Renal pelvis (tissue), 4 donors: ENCODE results near the gene MICALL1. TPM values are rescaled to one million over a fixed set of nuclear protein-coding genes. Genes with fewer than 3 reads are reported as not detected.

Experiments
- DNase-seq: peaks from one replicate; pipeline ENCODE4 v3.0.0-alpha.2; 2013
- polyA plus RNA-seq, 3 donors: library from polyadenylated mRNA; unstranded; fragments of 120-200 nt; gene quantifications; one replicate each; pipeline ENCODE4 v1.2.1, GENCODE V29; 2013; ENCODE audit not compliant: insufficient read length in 3 of 3

The MICALL1 gene
- polyA plus RNA-seq, 3 donors = 28.7 to 36.9 (median 30.8) TPM

- no peak for DNase-seq
Observed at GRCh38 chr22:37898441-37899181, 7.5 kb upstream of the MICALL1 start.

GRCh38 chr22:37904572-37905533 lies 1.2 kb upstream of the MICALL1 start:
- DNase-seq = no peak

GRCh38 chr22:37906364-37907008 lies 389 bp downstream of the MICALL1 start:
- DNase-seq = no peak

GRCh38 chr22:37907036-37907954 lies 1.2 kb downstream of the MICALL1 start:
- no peak for DNase-seq

DNA sequence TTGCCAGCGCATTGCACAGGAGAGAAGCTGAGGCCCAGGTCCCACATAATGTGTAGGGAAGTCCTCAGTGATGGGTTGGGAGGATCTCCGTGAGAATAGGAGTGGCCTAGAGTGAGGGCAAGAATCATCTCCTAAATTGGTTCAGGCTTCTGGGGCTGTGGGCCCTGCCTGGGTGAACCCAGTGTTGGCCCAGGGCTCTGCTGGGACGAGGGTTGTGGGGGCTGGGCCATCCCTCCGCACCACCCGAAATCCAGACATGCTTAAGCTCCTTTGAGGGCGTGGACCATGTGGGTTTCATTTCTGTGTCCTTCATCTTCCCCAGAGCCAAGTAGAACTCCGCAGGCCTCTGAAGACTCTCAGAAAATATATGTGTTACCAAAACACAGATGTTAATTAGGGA lies 3.7 kb downstream of the MICALL1 start:
- no peak for DNase-seq

DNA sequence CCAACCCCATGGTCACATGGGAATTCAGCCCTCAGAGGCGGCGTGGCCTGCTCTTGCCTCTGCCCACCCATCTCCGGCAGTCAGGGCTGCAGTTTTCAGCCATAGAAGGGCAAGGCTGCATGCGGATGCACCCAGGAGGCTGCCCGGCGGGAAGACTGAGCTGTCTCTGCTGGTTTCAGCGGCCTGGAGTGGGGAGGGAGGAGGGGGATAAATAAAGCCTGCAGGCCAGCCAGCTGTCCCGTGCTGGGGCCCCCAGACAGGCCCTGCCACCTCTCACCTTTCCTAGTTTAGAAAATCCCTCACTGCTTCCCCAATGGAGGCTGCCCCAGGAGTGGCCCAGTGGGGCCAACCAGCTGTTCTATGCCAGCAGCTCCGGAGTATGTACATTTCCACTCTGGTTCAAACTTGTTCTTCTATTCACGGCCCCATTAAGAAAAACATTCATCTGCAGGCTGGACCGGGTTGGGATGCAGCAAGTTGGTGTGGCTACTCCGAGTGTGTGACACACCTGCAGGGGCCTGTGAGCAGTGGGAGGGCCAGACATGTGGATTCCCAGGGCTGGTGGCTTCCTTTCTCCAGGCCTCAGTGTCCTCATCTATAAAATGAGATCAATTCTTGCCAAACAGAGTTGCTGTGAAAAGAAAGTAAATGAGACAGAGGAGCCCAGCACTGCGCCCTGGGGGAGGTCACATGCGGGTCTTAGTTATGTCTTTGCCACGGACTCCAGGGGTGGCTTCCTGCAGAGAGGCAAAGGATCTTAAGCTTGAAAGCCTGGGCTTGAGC lies 5.0 kb downstream of the MICALL1 start:
- no peak for DNase-seq

DNA sequence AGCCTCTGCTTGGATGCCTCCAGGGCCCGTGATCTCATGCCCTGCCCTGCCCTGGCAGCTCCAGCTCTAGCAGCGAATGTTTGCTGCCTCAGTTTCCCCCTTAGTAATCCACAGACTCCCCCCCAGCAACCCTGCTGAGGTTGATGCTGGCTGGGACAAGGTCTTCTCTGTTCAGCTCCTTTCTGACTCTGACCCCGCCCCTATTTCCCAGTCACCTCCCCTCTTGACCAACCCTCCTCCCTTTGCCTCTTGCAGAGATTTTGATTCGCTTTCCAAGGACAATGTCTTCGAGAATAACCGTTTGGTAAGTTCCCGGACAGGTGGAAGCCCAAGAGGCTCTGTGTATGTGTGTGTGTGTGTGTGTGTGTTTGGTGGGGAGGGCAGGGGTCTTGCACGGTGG lies 5.6 kb downstream of the MICALL1 start:
- DNase-seq = no peak

DNA sequence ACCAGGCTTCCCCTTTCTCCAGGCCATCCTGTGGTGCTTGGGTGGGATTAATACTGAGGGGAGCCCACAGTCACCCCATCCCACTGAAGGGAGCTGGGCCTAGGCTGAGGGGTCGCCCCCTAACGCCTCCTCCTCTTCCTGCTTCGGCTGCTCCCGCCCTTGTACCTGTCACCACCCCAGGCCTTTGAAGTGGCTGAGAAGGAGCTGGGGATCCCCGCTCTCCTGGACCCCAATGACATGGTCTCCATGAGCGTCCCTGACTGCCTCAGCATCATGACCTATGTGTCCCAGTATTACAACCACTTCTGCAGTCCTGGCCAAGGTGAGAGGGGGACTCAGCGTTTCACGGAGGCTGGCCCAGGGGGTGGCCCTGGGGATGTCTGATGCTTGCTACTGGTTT lies 6.1 kb downstream of the MICALL1 start:
- DNase-seq = no peak

DNA sequence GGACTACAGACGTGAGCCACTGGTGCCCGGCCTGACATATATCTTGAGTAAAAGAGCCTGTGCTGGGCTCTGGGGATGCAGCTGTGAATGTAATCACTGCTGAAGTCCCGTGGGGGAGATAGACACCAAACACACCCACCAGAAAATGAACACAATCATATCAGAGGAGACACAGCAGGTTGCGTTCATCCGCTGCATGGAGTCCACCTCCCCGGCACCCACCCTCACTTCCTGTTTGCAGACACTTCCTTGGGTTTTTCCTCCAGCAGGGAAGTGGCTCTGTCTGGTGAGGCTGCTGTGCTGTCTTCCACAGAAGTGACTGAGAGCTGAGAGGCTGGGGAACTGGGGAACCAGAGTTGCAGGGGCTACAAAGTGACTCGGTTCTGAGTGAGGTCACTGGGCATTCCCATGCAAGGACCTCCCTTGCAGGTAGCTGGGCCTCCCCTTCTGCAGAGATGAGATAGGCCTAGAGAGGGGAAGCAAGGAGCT lies 7.2 kb downstream of the MICALL1 start:
- DNase-seq = no peak

- no peak for DNase-seq
Observed at GRCh38 chr22:37916311-37916710, 10.2 kb downstream of the MICALL1 start.

DNA sequence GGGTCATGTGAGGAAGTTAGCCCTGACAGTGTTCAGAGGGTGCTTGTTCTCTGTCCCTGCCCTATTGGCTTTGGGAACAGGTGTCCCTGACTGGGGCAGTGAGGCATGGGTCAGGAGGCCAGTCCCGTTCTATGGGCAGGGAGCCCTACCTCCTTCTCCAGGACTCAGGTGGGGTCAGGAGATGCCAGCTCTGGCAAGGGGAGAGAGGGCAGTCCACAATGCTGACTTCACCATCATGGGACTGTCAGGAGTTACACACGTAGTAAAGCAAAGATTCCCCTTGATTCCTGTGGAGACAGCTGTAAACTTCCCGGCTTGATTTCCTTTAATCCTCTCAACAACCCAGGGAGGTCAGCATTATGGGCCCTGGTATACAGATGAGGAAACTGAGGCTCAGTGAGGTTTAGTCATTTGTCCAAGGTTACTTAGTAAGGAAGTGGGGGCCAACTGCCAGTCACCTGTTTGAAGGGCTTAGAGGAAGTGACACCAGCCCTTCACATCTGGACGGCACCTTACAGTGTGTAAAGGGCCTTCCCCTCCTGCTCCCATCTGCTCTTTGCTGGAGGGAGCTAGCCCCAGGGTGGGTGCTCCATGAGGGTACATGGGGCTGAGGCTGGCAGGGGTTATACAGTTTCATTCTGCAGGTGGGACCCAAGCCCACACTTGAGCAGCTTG lies 11.9 kb downstream of the MICALL1 start:
- no peak for DNase-seq

DNA sequence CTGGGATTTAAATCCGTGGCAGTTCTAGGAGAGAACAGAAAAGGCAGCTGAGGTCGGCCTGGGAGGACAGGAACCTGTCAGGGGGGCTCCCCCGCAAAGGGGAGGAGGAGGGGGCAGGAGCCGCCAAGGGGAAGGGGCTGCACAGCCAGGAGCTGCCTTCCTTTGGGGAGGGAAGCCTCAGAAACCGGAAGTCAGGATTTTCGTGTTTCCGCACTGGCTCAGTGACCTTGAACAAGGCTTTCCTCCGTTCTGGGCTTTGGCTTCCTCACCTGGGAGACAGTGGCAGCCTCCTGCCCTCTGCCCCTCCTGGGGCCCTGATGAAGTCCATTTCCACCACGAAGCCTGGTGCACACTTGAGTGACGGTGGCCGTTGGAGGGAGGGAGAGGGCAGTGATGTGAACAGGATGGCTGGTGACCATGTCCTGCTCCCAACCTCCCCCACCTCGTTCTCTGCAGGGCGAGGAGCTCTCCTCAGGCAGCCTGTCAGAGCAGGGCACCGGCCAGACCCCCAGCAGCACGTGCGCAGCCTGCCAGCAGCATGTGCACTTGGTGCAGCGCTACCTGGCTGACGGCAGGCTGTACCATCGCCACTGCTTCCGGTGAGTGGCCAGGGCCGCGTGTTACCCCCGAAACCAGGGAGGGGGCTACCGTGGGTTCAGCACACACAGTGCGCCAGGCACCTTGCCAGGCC lies 12.6 kb downstream of the MICALL1 start:
- no peak for DNase-seq

GRCh38 chr22:37920126-37920525 lies 14.0 kb downstream of the MICALL1 start:
- DNase-seq = no peak

- no peak for DNase-seq
Observed at GRCh38 chr22:37922191-37922590, 16.1 kb downstream of the MICALL1 start.

DNA sequence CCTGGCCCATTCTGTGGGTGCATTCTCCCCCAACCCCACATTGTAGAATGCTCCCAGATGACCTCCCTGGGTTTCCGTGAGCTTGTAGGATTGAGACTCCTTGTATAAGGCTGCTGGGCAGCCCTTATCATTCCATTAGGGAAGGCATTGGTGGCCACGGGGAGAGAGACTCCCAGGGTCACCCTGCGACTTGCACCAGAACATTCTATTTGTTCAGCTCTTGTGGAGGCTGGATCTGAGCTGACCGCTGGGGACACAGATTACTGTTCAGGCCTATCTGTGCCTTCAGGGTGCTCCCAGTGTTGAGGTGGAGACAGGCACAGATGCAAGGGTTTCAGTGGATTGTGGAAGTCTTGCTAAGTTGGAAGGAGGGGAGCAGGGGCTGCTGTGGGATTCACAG lies 17.8 kb downstream of the MICALL1 start:
- DNase-seq = no peak

- no peak for DNase-seq
Observed at GRCh38 chr22:37924386-37925065, 18.4 kb downstream of the MICALL1 start.

DNA sequence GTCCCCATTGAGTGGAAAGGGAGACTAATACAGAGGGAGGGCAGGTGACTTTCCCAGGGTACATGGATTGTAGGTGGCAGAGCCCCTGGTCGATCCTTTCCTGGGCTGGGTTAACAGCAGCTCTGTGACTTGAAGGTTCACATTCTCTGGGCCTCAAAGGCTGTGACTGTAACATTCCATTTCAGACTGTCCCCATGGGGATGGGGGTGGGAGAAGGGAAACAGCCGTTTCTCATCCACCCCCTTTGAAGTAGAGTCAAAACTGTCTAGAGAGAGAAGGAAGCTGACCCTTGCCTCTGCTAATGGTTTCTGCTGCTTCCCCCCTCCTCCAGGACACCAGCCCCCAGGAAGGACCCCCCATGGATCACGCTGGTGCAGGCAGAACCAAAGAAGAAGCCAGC lies 19.2 kb downstream of the MICALL1 start:
- DNase-seq = peak; percentile 73

DNA sequence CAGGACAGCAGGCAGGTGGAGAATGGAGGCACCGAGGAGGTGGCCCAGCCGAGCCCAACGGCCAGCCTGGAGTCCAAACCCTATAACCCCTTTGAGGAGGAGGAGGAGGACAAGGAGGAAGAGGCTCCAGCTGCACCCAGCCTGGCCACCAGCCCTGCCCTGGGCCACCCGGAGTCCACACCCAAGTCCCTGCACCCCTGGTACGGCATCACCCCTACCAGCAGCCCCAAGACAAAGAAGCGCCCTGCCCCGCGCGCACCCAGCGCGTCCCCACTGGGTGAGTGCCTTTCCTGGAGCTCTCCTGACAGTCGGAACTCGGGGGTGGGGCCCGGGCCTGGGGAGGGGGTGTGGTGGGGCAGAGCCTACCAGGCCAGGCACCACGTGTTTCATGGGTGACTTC lies 19.7 kb downstream of the MICALL1 start:
- DNase-seq = no peak

DNA sequence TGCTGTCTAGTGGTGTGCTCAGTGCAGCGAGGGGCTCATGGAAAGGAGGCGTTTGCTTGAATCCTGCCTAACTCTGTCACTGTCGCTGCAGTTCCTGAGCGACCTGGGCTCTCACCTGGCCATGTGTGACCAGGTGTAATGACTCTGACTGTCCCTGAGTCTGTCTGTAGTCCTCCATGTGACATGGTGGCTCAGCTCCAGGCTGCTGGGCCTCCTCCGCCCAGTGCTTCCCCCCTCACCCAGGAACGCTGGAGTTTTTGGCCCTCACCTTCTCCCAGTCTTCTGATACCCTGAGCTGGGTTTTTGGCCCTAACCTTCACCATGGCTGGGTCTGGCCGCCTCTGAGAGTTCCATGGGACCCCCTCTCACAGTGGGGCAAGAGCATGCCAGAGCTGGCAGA lies 20.3 kb downstream of the MICALL1 start:
- no peak for DNase-seq
